ENCODE measurements around the gene MYO9B. TPM values are rescaled to one million over a fixed set of nuclear protein-coding genes. Genes with fewer than 3 reads are reported as not detected.

Gene MYO9B
- total and polyA plus RNA-seq, 2 of the 13 experiments (the other 11 are each of a cell fraction or from before 2014, with no cell fraction given), result 18.0 to 18.3 TPM

GRCh38 chr19:17226002-17226933, 150.7 kb downstream of the MYO9B start, which contains the start of gene OCEL1 (continued):
- TF ChIP-seq GLMP (CRISPR knock-in tag; IDR thresholded peaks at IDR 0.05; ENCODE audit: borderline replicate concordance) (no peak), BHLHE40 (IDR thresholded peaks at IDR 0.05; ENCODE audit: low read length) (no peak), SYNCRIP (IDR thresholded peaks at IDR 0.05; ENCODE audit: insufficient read depth, low read depth, low read length) (no peak), PLRG1 (conservative IDR thresholded peaks at IDR 0.05) (no peak), XRCC5 (optimal IDR thresholded peaks at IDR 0.05; ENCODE audit: low read length) (no peak), ZNF710 (CRISPR knock-in tag; IDR thresholded peaks at IDR 0.05; ENCODE audit: borderline replicate concordance) (peak; percentile 71), TBL1XR1 (IDR thresholded peaks at IDR 0.05; ENCODE audit: borderline replicate concordance, low read length, partially characterized antibody) (no peak), STAT5B (CRISPR knock-in tag; IDR thresholded peaks at IDR 0.05) (no peak), ZNF501 (CRISPR knock-in tag; IDR thresholded peaks at IDR 0.05) (peak; percentile 57), ARID4A (CRISPR knock-in tag; IDR thresholded peaks at IDR 0.05; ENCODE audit: borderline replicate concordance) (peak; percentile 80), ZNF577 (CRISPR knock-in tag; IDR thresholded peaks at IDR 0.05; ENCODE audit: borderline replicate concordance, low read depth) (no peak), REST (IDR thresholded peaks at IDR 0.05; ENCODE audit: borderline replicate concordance in 1 of 2, low read depth in 1 of 2, low read length in 2 of 2) (peak in 1 of 2 experiments; percentile 35; a peak in 1 of 4 replicates), NR2F1 (CRISPR knock-in tag; IDR thresholded peaks at IDR 0.05) (no peak), GABPA (IDR thresholded peaks at IDR 0.05; ENCODE audit: low read depth, low read length) (no peak), GABPA (CRISPR knock-in tag; IDR thresholded peaks at IDR 0.05; ENCODE audit: low read depth) (peak; percentile 44; the same call in 1 of the 2 replicates), KDM5A (IDR thresholded peaks at IDR 0.05; ENCODE audit: borderline replicate concordance, low read length) (peak; percentile 52; the same call in 1 of the 2 replicates), ZBTB20 (CRISPR knock-in tag; IDR thresholded peaks at IDR 0.05; ENCODE audit: borderline replicate concordance, low read depth) (no peak)
